ENCODE results near the gene JAKMIP1. TPM values are rescaled to one million over a fixed set of nuclear protein-coding genes. Genes with fewer than 3 reads are reported as not detected.

JAKMIP1 gene
- total RNA-seq, 2 donors from 2014 or later, result 0.78 to 1.3 TPM

DNA sequence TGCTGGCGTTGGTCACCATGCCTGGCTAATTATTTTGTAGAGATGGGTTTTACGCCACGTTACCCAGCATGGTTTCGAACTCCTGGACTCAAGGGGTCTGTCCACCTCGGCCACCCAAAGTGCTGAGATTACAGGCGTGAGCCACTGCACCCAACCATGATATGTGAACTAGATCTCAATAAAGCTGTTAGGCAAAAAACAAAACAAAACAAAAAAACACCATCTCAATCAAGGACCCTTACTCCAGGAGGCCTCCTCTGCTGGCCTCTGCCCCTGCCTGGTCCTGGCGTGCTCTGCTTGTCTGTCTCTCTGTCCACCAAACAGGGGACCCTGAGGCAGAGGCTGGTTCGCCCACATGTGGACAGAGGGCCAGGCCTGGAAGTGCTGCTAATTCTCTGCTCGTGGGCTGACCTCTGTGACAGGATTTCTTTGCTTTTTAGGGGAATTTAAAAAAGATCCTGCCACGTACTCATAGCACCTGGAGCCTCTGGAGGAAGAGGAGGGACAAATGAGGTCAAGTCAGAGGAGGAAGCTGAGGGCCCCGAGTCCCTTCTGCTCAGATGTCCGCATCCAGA is 36.6 kb upstream of the JAKMIP1 start:
- Histone ChIP-seq H3K9me3 (no peaks in the 10 kb centered on the region), H3K4me3 (no peak overlapping the region), H3K36me3 (replicated peaks in 1 of 2; ENCODE audit: insufficient read depth in 1 of 2, low read depth in 2 of 2) (no peaks in the 10 kb centered on the region), H3K27me3 (no peaks in the 10 kb centered on the region), H3K4me1 (no peaks in the 10 kb centered on the region), H3K27ac (no peak overlapping the region)
- no peak for DNase-seq
- WGBS, 2 donors, result 56 to 58% methylated on average over 12 of the region's 12 CpGs
- TF ChIP-seq, protein P1, sequence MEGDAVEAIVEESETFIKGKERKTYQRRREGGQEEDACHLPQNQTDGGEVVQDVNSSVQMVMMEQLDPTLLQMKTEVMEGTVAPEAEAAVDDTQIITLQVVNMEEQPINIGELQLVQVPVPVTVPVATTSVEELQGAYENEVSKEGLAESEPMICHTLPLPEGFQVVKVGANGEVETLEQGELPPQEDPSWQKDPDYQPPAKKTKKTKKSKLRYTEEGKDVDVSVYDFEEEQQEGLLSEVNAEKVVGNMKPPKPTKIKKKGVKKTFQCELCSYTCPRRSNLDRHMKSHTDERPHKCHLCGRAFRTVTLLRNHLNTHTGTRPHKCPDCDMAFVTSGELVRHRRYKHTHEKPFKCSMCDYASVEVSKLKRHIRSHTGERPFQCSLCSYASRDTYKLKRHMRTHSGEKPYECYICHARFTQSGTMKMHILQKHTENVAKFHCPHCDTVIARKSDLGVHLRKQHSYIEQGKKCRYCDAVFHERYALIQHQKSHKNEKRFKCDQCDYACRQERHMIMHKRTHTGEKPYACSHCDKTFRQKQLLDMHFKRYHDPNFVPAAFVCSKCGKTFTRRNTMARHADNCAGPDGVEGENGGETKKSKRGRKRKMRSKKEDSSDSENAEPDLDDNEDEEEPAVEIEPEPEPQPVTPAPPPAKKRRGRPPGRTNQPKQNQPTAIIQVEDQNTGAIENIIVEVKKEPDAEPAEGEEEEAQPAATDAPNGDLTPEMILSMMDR (IDR thresholded peaks at IDR 0.05), result no peak
- TF ChIP-seq POLR2A (IDR thresholded peaks at IDR 0.05), result no peak
- no peak for ATAC-seq
- intact Hi-C loops (cut with DNase I), result no loop called here

DNA sequence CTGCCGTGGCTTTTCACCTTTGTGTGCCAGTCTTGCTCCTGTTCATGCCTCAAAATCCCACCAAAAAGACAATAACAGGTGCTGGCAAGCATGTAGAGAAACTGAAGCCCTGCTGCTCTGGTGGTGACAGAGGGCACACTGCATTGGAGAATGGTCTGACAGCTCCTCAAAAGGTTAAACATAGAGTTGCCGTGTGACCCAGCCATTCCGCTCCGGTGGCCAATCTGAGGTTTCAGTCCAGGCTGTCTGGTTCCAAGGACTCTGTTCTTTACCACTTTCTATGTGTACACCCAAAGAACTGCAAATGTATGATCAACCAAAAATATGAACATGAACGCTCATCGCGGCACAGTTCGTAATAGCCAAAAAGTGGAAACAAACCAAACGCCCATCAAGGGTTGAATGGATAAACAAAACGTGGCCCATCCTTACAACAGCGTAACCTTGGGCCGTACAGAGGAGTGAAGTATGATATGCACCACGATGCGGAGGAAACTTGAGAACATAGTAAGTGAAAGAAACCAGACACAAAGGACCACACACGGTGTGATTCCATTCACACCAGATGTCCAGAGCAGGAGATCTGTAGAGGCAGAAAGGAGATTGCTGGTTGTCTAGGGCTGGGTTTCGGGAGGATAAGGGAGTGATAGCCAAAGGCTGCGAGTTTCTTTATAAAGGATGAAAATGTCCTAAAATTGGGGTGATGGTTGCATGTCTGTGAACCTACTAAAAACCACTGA is 35.7 kb upstream of the JAKMIP1 start:
- Histone ChIP-seq H3K4me1 (no peaks in the 10 kb centered on the region), H3K27me3 (no peaks in the 10 kb centered on the region), H3K36me3 (replicated peaks in 1 of 2; ENCODE audit: insufficient read depth in 1 of 2, low read depth in 2 of 2) (no peaks in the 10 kb centered on the region), H3K9me3 (no peaks in the 10 kb centered on the region), H3K27ac (no peak overlapping the region), H3K4me3 (no peak overlapping the region)
- intact Hi-C loops (cut with DNase I), result no loop called here
- DNase-seq (no peak), ATAC-seq (no peak)
- TF ChIP-seq, protein P1 (IDR thresholded peaks at IDR 0.05), result no peak
- TF ChIP-seq POLR2A (IDR thresholded peaks at IDR 0.05), result no peak
- 56% methylated on average over 17 of the region's 17 CpGs for WGBS, 2 donors

DNA sequence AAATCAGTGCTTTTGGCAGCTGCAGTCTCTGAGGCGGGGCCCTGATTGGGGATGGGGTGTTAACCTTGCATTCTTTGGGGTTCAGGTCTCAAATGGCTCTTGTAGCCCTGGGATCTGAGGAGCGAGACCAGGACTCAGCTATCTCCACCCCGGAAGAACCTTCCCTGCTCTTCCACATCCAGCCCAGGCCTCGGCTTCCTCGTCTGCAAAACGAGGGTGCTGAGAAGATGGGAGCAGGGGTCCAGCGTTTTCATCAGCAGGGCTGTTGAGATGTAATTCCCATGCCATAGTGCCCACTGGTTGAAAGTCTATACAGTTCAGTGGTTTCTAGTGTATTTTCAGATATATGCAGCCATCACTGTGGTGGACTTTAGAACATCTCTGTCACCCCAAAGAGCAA is 34.7 kb upstream of the JAKMIP1 start:
- no peaks in the 10 kb centered on the region for H3K4me1 ChIP-seq
- DNase-seq (no peak), ATAC-seq (no peak)
- no peak overlapping the region for H3K27ac ChIP-seq
- intact Hi-C loops (cut with DNase I), result no loop called here
- TF ChIP-seq POLR2A (IDR thresholded peaks at IDR 0.05), result no peak
- TF ChIP-seq, protein P1 (IDR thresholded peaks at IDR 0.05), result no peak
- no peaks in the 10 kb centered on the region for H3K36me3 ChIP-seq (replicated peaks in 1 of 2; ENCODE audit: insufficient read depth in 1 of 2, low read depth in 2 of 2)
- no peaks in the 10 kb centered on the region for H3K9me3 ChIP-seq
- no peak overlapping the region for H3K4me3 ChIP-seq
- no peaks in the 10 kb centered on the region for H3K27me3 ChIP-seq
- WGBS, 2 donors, result 52 to 63% methylated on average over 6 to 7 of the region's 7 CpGs

DNA sequence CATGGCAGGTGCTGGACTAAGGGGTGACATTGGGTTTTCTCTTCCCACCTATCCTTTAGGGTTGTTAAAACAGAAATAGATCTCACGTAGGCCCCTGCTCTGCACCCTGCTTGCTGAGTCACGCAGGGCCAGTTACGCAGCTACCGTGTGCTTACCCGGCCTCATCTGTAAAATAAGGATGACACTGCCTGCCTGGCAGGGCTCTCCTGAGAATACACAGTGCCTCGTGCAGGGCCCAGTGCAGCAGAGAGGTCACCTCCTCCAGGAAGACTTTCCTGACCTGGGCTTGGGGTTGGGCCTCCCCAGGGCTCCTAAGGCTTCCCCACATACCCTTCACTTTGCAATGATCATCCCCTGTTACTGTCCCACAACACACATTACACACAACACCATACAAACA is 33.6 kb upstream of the JAKMIP1 start:
- H3K27ac ChIP-seq, result no peak overlapping the region
- H3K36me3 ChIP-seq (replicated peaks in 1 of 2; ENCODE audit: insufficient read depth in 1 of 2, low read depth in 2 of 2), result no peaks in the 10 kb centered on the region
- TF ChIP-seq, protein P1 (IDR thresholded peaks at IDR 0.05), result no peak
- TF ChIP-seq POLR2A (IDR thresholded peaks at IDR 0.05), result no peak
- WGBS, 2 donors, result 78 to 80% methylated on average over 5 to 6 of the region's 6 CpGs
- intact Hi-C loops (cut with DNase I), result no loop called here
- H3K9me3 ChIP-seq, result no peaks in the 10 kb centered on the region
- ATAC-seq (no peak), DNase-seq (no peak)
- no peak overlapping the region for H3K4me3 ChIP-seq
- no peaks in the 10 kb centered on the region for H3K4me1 ChIP-seq
- H3K27me3 ChIP-seq, result no peaks in the 10 kb centered on the region

All from body of pancreas (tissue), 4 donors.